GM21825 (cell line): ENCODE measurements around the gene EPHB1.

Experiments
- ATAC-seq: cut with Tn5 transposase; IDR thresholded peaks from one replicate; pipeline ENCODE4 v1.9.1; 2021; ENCODE audit warnings: mild to moderate bottlenecking, moderate library complexity; ENCODE audit not compliant: unreplicated experiment

Gene EPHB1

GRCh38 chr3:134904776-134905646 is 110.0 kb downstream of the EPHB1 start:
- peak; percentile 27 for ATAC-seq

GRCh38 chr3:134905647-134905935 is 110.5 kb downstream of the EPHB1 start:
- no peak for ATAC-seq

- no peak for ATAC-seq
These were observed 113.2 kb downstream of the EPHB1 start for GRCh38 chr3:134908271-134908670.

- no peak for ATAC-seq
These were observed 115.0 kb downstream of the EPHB1 start for GRCh38 chr3:134910026-134910425.

GRCh38 chr3:134911586-134912548 is 116.8 kb downstream of the EPHB1 start:
- ATAC-seq, result no peak

GRCh38 chr3:134916276-134916961 is 121.4 kb downstream of the EPHB1 start:
- no peak for ATAC-seq

- ATAC-seq, result no peak
These were observed 122.6 kb downstream of the EPHB1 start for GRCh38 chr3:134917631-134918030.

GRCh38 chr3:134918441-134918840 is 123.4 kb downstream of the EPHB1 start:
- ATAC-seq, result peak; percentile 96

- no peak for ATAC-seq
These were observed 127.0 kb downstream of the EPHB1 start for GRCh38 chr3:134922101-134922500.

GRCh38 chr3:134922866-134923265 is 127.8 kb downstream of the EPHB1 start:
- no peak for ATAC-seq

GRCh38 chr3:134923286-134923685 is 128.2 kb downstream of the EPHB1 start:
- no peak for ATAC-seq

GRCh38 chr3:134927599-134927998 is 132.5 kb downstream of the EPHB1 start:
- ATAC-seq, result no peak

GRCh38 chr3:134928392-134928791 is 133.3 kb downstream of the EPHB1 start:
- ATAC-seq, result no peak

- ATAC-seq, result no peak
These were observed 133.8 kb downstream of the EPHB1 start for GRCh38 chr3:134928819-134929218.

- no peak for ATAC-seq
These were observed 134.9 kb downstream of the EPHB1 start for GRCh38 chr3:134929976-134930375.

- ATAC-seq, result no peak
These were observed 136.2 kb downstream of the EPHB1 start for GRCh38 chr3:134931045-134931785.

- ATAC-seq, result no peak
These were observed 137.0 kb downstream of the EPHB1 start for GRCh38 chr3:134932035-134932434.

GRCh38 chr3:134933997-134934396 is 138.9 kb downstream of the EPHB1 start:
- ATAC-seq, result no peak

- ATAC-seq, result no peak
These were observed 139.9 kb downstream of the EPHB1 start for GRCh38 chr3:134934933-134935332.

- ATAC-seq, result no peak
These were observed 142.4 kb downstream of the EPHB1 start for GRCh38 chr3:134937256-134938028.
